T-cell (primary cell): Measurements from ENCODE around the gene CDCA8. TPM values are rescaled to one million over a fixed set of nuclear protein-coding genes. Genes with fewer than 3 reads are reported as not detected.

Experiments used
- ATAC-seq, 4 experiments: fragments of 200-7000 bp in 3 of 4; fragments of 150-1000 bp in 1 of 4; cut with Tn5 transposase; replicated peaks in 1 of 4; 1 replicate in 3 of 4; 2 replicates in 1 of 4; pipeline ENCODE4 v1.10.0; 2021; ENCODE audit warnings: moderate library complexity in 3 of 4, mild to moderate bottlenecking in 2 of 4, moderate number of reproducible peaks in 1 of 4
- CTCF ChIA-PET, 2 donors: fragments of 300-600 bp; sonication (Branson Sonifier 250); formaldehyde crosslinking; loops; one replicate each; lab custom pipeline; 2022; ENCODE audit warnings: antibody characterized with exemption in 2 of 2; lab: Charles Lee
- POLR2A ChIA-PET, 2 donors: fragments of 300-600 bp; sonication (Branson Sonifier 250); formaldehyde crosslinking; loops; one replicate each; lab custom pipeline; 2022; ENCODE audit warnings: antibody characterized with exemption in 2 of 2; lab: Charles Lee
- DNase-seq, 35 experiments: peaks; one replicate each; pipeline versions ENCODE4 v3.0.0 to v3.0.0-alpha.2; 2013 to 2023
- H3K27ac ChIP-seq: one replicate; pipeline ENCODE4 v1.5.1; 2013; ENCODE audit warnings: low read length
- H3K27me3 ChIP-seq, 2 experiments: replicated peaks in 1 of 2; 1 replicate in 1 of 2; 2 replicates in 1 of 2; pipeline versions ENCODE4 v1.6.1 to v1.7.0; 2013; ENCODE audit warnings: low read length in 1 of 2, mixed read lengths in 1 of 2; ENCODE audit not compliant: control insufficient read depth in 2 of 2, insufficient read depth in 2 of 2; ENCODE audit errors: extremely low read depth in 1 of 2
- H3K36me3 ChIP-seq, 2 donors: 1 replicate in 1 of 2; 2 replicates in 1 of 2; pipeline versions ENCODE4 v1.6.1 to v1.7.0; 2013; ENCODE audit warnings: low read length in 1 of 2; ENCODE audit not compliant: control insufficient read depth in 2 of 2, insufficient read depth in 1 of 2; ENCODE audit errors: extremely low read depth in 1 of 2
- H3K4me1 ChIP-seq, 2 experiments: 1 replicate in 1 of 2; 2 replicates in 1 of 2; pipeline versions ENCODE4 v1.6.1 to v1.7.0; 2013; ENCODE audit warnings: low read length in 2 of 2, mixed read lengths in 1 of 2; ENCODE audit not compliant: insufficient read depth in 2 of 2, control insufficient read depth in 1 of 2; ENCODE audit errors: extremely low read depth in 1 of 2
- H3K4me3 ChIP-seq, 2 donors: 1 replicate in 1 of 2; 2 replicates in 1 of 2; pipeline versions ENCODE4 v1.5.1 to v1.7.0; 2013; ENCODE audit warnings: mild to moderate bottlenecking in 2 of 2, low read length in 1 of 2, moderate library complexity in 1 of 2; ENCODE audit not compliant: control insufficient read depth in 1 of 2; ENCODE audit errors: extremely low read depth in 1 of 2
- H3K9me3 ChIP-seq: 2 replicates; pipeline ENCODE4 v1.7.0; 2013
- H3K27ac Mint-ChIP-seq, 2 donors: one replicate each; pipeline ENCODE4 v1.8.0; 2020 to 2021; ENCODE audit warnings: mild to moderate bottlenecking in 2 of 2, mixed read lengths in 2 of 2
- H3K27me3 Mint-ChIP-seq, 2 donors: one replicate each; pipeline ENCODE4 v1.8.0; 2021 to 2022; ENCODE audit warnings: mixed read lengths in 2 of 2
- H3K36me3 Mint-ChIP-seq: one replicate; pipeline ENCODE4 v1.8.0; 2021; ENCODE audit warnings: mixed read lengths
- H3K4me1 Mint-ChIP-seq, 3 donors: one replicate each; pipeline ENCODE4 v1.8.0; 2020 to 2022; ENCODE audit warnings: mixed read lengths in 3 of 3, mild to moderate bottlenecking in 1 of 3
- H3K4me3 Mint-ChIP-seq, 3 donors: one replicate each; pipeline ENCODE4 v1.8.0; 2020 to 2022; ENCODE audit warnings: mild to moderate bottlenecking in 3 of 3, mixed read lengths in 3 of 3, moderate library complexity in 3 of 3
- H3K9me3 Mint-ChIP-seq, 3 donors: one replicate each; pipeline ENCODE4 v1.8.0; 2020 to 2022; ENCODE audit warnings: mixed read lengths in 3 of 3
- WGBS: methylation state at CpG from one replicate; pipeline ENCODE4 v1.1.5; 2013; ENCODE audit warnings: missing lambda C conversion rate; ENCODE audit not compliant: insufficient coverage; 5-methylcytosine and 5-hydroxymethylcytosine counted together
- total RNA-seq, 35 experiments: library from RNA in 6 of 35; stranded (reverse) in 6 of 35; fragments of 120-200 nt in 1 of 35; gene quantifications; one replicate each; pipeline versions ENCODE4 v1.2.1 to v1.2.4 and lab custom pipeline; 2013 to 2026

Gene CDCA8
- total RNA-seq, 5 donors from 2014 or later (not counting 1 experiment from before 2014, with no cell fraction given): 0.84 to 1.8 (median 1.3) TPM

DNA sequence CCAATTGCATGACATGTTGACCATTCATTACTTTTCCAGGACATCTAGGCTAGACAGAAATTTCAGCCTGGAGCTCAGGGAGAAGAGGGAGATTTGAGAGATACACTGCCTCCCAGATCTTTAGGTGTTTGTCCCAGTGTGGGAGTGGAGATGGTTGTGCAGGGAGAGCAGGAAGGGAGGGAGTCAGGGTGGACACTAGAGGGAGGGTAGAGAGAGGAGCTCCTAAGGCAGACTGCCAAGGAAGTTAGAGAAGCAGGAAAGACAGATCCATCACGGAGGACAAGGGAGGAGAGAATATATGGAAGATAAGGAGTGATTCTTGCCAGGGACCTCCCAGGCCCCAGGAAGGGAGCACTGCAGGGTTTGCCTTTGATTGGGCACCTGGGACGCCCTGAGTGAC, 8.7 kb downstream of the CDCA8 start:
- no peak overlapping the region for H3K27ac ChIP-seq
- DNase-seq: no peak
- H3K36me3 ChIP-seq: no peaks in the 10 kb centered on the region
- ATAC-seq: no peak
- H3K36me3 Mint-ChIP-seq: no peaks in the 10 kb centered on the region
- CTCF ChIA-PET: no interaction called here
- 100% methylated on average over 1 of the region's 2 CpGs for WGBS
- no peaks in the 10 kb centered on the region for H3K9me3 Mint-ChIP-seq
- peaks cover 0 to 3% of the 10 kb centered on the region in 2 experiments for H3K4me1 ChIP-seq
- H3K27me3 ChIP-seq: no peaks in the 10 kb centered on the region
- no peak overlapping the region for H3K27ac Mint-ChIP-seq
- H3K27me3 Mint-ChIP-seq: no peaks in the 10 kb centered on the region
- H3K9me3 ChIP-seq: no peaks in the 10 kb centered on the region
- POLR2A ChIA-PET: interaction anchor here in 1 of 2 donors (0.5 to 0.6 kb wide), 2 partner anchors 138 to 1153 kb away, joined by 3 read pairs; no protein-coding TSS in a partner anchor
- peaks cover 0 to 8% (median 0%) of the 10 kb centered on the region in 3 donors for H3K4me1 Mint-ChIP-seq
- no peak overlapping the region for H3K4me3 ChIP-seq
- H3K4me3 Mint-ChIP-seq: no peak overlapping the region

DNA sequence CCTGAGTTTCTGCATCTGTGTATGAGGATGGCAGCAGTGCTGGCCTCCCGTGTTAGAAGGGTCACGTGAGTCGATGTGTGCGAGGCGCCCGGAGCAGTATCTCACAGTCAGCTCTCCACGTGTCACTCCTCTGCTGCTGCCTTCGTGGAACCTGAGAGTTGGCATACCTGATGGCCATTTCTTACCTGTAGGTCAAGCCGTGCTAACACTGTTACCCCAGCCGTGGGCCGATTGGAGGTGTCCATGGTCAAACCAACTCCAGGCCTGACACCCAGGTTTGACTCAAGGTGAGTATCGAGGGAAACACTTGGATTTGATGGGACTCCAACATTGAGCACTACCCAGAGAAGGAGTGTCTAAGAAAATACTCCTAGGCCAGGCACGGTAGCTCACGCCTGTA, 10.7 kb downstream of the CDCA8 start:
- Mint-ChIP-seq H3K4me3 (no peak overlapping the region), H3K27me3 (no peaks in the 10 kb centered on the region), H3K27ac (no peak overlapping the region), H3K9me3 (no peaks in the 10 kb centered on the region), H3K4me1 (peaks cover 0 to 8% (median 0%) of the 10 kb centered on the region in 3 donors), H3K36me3 (peaks cover 2% of the 10 kb centered on the region)
- no peak for DNase-seq
- Histone ChIP-seq H3K27me3 (no peaks in the 10 kb centered on the region), H3K9me3 (no peaks in the 10 kb centered on the region), H3K4me3 (no peak overlapping the region), H3K36me3 (no peaks in the 10 kb centered on the region), H3K4me1 (peaks cover 0 to 3% of the 10 kb centered on the region in 2 experiments), H3K27ac (no peak overlapping the region)
- WGBS: 97% methylated on average over 13 of the region's 14 CpGs
- ATAC-seq: no peak
- POLR2A ChIA-PET: no interaction called here
- CTCF ChIA-PET: no interaction called here

DNA sequence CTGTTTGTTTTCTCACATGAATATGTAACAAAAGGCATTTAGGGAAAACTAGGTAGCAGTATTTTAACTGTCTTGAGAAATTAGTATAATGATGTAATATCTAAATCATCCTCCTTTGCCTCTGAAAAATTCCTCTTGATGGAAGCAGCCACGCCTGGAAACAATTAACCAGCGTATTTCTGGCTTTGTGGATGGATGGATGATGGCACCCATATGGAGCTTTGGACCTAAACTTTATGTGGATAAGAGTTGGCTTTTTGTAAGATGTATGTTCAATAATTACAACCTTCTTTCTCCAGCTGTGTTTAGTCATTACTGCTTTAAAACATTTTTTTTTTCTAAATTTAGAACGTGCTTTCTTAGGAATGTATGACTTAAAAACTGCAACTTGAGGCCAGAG, 12.7 kb downstream of the CDCA8 start:
- Histone ChIP-seq H3K27me3 (no peaks in the 10 kb centered on the region), H3K4me3 (no peak overlapping the region), H3K27ac (no peak overlapping the region), H3K36me3 (peaks cover 0 to 2% of the 10 kb centered on the region in 2 donors), H3K9me3 (no peaks in the 10 kb centered on the region), H3K4me1 (no peaks in the 10 kb centered on the region)
- Mint-ChIP-seq H3K4me1 (no peaks in the 10 kb centered on the region), H3K27ac (no peak overlapping the region), H3K27me3 (no peaks in the 10 kb centered on the region), H3K9me3 (no peaks in the 10 kb centered on the region), H3K4me3 (no peak overlapping the region), H3K36me3 (peaks cover 15% of the 10 kb centered on the region)
- ATAC-seq (no peak), DNase-seq (no peak)
- POLR2A ChIA-PET: no interaction called here
- WGBS: no CpG with 5 or more reads among the region's 3 CpGs
- CTCF ChIA-PET: no interaction called here

DNA sequence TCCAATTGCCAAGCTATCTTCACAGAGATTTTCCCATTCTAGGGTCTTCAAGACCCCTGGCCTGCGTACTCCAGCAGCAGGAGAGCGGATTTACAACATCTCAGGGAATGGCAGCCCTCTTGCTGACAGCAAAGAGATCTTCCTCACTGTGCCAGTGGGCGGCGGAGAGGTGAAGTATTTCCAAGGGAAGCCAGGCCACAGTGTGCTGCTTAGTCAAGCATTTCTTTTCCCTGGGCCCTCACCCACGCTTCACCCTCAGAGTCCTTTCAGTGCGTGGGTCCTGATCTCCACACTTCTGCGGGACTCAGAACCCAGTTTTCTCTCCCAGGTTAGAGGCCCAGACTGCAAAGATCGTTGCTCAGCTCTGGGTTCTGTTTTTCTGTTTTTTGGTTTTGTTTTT, 13.1 kb downstream of the CDCA8 start:
- no peak overlapping the region for H3K4me3 ChIP-seq
- Mint-ChIP-seq H3K4me3 (no peak overlapping the region), H3K4me1 (no peaks in the 10 kb centered on the region), H3K9me3 (no peaks in the 10 kb centered on the region), H3K27me3 (no peaks in the 10 kb centered on the region), H3K27ac (no peak overlapping the region), H3K36me3 (peaks cover 15% of the 10 kb centered on the region)
- ATAC-seq (no peak), DNase-seq (no peak)
- H3K27ac ChIP-seq: no peak overlapping the region
- H3K9me3 ChIP-seq: no peaks in the 10 kb centered on the region
- H3K27me3 ChIP-seq: no peaks in the 10 kb centered on the region
- POLR2A ChIA-PET: no interaction called here
- no peaks in the 10 kb centered on the region for H3K4me1 ChIP-seq
- WGBS: 75% methylated on average over 7 of the region's 8 CpGs
- H3K36me3 ChIP-seq: peaks cover 0 to 2% of the 10 kb centered on the region in 2 donors
- CTCF ChIA-PET: no interaction called here

DNA sequence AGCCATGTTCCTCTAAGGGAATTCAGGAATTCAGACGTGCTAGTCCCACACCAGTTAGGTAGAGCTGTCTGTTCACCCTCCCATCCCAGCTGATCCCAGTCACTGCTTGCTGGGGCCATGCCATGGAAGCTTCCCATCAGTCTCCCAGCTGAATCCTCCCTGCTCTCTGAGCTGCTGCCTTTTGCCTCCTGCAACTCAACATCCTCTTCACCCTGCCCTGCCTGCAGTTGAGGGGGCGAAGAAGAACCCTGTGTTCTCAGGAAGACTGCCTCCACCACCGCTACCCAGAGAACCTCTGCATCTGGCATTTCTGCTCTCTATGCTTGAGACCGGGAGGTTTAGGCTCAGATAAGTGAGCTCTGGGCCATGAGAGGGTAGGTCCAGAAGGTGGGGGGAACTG, 16.2 kb downstream of the CDCA8 start:
- no peak overlapping the region for H3K4me3 Mint-ChIP-seq
- no peak overlapping the region for H3K27ac Mint-ChIP-seq
- no peaks in the 10 kb centered on the region for H3K9me3 Mint-ChIP-seq
- peaks cover 15% of the 10 kb centered on the region for H3K36me3 Mint-ChIP-seq
- H3K4me1 ChIP-seq: no peaks in the 10 kb centered on the region
- H3K4me1 Mint-ChIP-seq: no peaks in the 10 kb centered on the region
- ChIA-PET CTCF (no interaction called here), POLR2A (no interaction called here)
- peaks cover 0 to 2% of the 10 kb centered on the region in 2 donors for H3K36me3 ChIP-seq
- no peaks in the 10 kb centered on the region for H3K27me3 Mint-ChIP-seq
- no peak for ATAC-seq
- no peak for DNase-seq
- H3K4me3 ChIP-seq: no peak overlapping the region
- H3K9me3 ChIP-seq: no peaks in the 10 kb centered on the region
- WGBS: 95% methylated on average over 2 of the region's 4 CpGs
- H3K27me3 ChIP-seq: no peaks in the 10 kb centered on the region
- H3K27ac ChIP-seq: no peak overlapping the region

DNA sequence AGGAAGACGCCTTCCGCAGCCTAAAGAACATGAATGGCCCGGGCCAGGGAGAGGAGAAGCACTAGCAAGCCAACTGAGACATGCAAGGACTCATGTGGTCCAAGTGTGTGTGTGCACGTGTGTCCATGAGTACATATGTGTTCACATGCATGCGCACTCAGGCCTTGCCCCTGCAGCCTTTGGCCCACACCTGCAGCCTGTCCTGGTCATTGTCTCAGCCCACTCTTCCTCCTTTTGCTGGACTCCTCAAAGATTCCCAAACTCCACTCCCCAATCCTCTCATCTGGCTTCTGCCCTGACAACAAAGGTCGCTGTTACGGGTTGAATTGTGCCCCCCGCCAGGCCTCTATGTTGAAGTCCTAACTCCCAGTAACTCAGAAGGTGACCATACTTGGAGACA, 21.9 kb downstream of the CDCA8 start:
- POLR2A ChIA-PET: no interaction called here
- no peaks in the 10 kb centered on the region for H3K36me3 ChIP-seq
- CTCF ChIA-PET: no interaction called here
- H3K4me1 Mint-ChIP-seq: no peaks in the 10 kb centered on the region
- H3K4me3 ChIP-seq: no peak overlapping the region
- H3K9me3 Mint-ChIP-seq: no peaks in the 10 kb centered on the region
- DNase-seq: no peak
- H3K27me3 Mint-ChIP-seq: peaks cover 0 to 5% of the 10 kb centered on the region in 2 donors
- no peak overlapping the region for H3K4me3 Mint-ChIP-seq
- peaks cover 4% of the 10 kb centered on the region for H3K36me3 Mint-ChIP-seq
- 96% methylated on average over 5 of the region's 8 CpGs for WGBS
- ATAC-seq: no peak
- H3K27ac Mint-ChIP-seq: no peak overlapping the region
- H3K27ac ChIP-seq: no peak overlapping the region
- H3K9me3 ChIP-seq: no peaks in the 10 kb centered on the region
- no peaks in the 10 kb centered on the region for H3K4me1 ChIP-seq
- peaks cover 0 to 17% of the 10 kb centered on the region in 2 experiments for H3K27me3 ChIP-seq

DNA sequence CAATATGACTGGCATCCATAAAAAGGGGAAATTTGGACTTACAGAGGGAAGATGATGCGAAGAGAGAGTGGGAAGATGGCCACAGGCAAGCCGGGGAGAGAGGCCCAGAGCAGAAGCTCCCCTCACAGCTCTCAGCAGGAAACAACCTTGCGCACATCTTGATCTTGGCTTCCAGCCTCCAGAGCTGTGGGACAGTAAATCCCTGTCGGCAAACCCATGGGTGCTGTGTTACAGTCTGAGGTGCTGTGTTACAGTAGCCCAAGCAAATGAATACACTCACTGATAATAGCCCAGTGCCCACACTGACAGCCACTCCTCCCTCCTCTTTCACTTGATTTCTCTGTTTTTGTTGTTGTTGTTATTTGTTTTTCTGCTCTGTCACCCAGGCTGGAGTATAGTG, 22.4 kb downstream of the CDCA8 start:
- POLR2A ChIA-PET: no interaction called here

More for the DNA sequence above, 22.4 kb downstream of the CDCA8 start:
- no peak for DNase-seq
- Histone ChIP-seq H3K4me3 (no peak overlapping the region), H3K4me1 (no peaks in the 10 kb centered on the region), H3K27me3 (peaks cover 0 to 19% of the 10 kb centered on the region in 2 experiments), H3K9me3 (no peaks in the 10 kb centered on the region), H3K36me3 (no peaks in the 10 kb centered on the region), H3K27ac (no peak overlapping the region)
- H3K4me1 Mint-ChIP-seq: no peaks in the 10 kb centered on the region
- ATAC-seq: no peak
- 60% methylated on average over 2 of the region's 4 CpGs for WGBS
- H3K9me3 Mint-ChIP-seq: no peaks in the 10 kb centered on the region
- H3K27ac Mint-ChIP-seq: no peak overlapping the region
- no peak overlapping the region for H3K4me3 Mint-ChIP-seq
- CTCF ChIA-PET: no interaction called here
- H3K27me3 Mint-ChIP-seq: peaks cover 0 to 5% of the 10 kb centered on the region in 2 donors
- H3K36me3 Mint-ChIP-seq: no peaks in the 10 kb centered on the region
